Measurements from ENCODE around the gene SIX3.

Gene SIX3

GRCh38 chr2:44944102-44944951, 2.8 kb downstream of the SIX3 start:
- DNase-seq, result no peak

- no peak for DNase-seq
Observed at GRCh38 chr2:44944952-44945612, 3.6 kb downstream of the SIX3 start.

DNA sequence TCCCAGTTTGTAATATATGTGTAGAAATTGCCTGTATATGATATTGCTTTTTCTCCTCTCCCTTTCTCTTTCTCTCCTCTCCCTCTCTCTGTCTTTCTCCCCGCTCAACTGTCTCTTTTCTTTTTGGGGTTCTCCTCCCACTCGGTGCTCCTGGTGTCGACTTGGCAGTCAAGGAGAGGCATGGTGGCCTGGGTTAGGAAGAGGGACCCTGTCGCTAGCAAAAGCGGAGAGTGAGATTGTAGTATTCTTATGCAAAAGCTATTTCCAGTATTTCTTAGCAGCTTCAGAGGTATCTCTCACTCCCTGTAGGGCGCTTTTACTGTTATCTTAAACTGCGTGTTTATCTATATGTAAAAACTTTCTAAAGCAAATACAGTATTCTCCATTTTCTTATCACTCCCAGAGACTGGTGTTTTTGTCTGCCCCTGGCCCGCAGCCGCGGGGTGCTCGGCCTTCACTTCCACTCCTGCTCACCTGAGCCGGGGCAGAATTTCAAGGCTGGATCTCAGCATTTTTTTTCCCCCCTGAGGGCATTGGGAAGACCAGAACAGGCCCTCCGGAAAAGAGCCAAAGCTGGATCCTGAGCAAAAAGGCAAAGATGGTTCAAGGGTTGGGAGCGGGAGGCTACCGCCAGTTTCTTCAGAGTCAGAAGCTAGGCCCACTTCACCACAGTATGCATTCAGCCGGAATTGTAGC, 4.3 kb downstream of the SIX3 start:
- no peak for DNase-seq

DNA sequence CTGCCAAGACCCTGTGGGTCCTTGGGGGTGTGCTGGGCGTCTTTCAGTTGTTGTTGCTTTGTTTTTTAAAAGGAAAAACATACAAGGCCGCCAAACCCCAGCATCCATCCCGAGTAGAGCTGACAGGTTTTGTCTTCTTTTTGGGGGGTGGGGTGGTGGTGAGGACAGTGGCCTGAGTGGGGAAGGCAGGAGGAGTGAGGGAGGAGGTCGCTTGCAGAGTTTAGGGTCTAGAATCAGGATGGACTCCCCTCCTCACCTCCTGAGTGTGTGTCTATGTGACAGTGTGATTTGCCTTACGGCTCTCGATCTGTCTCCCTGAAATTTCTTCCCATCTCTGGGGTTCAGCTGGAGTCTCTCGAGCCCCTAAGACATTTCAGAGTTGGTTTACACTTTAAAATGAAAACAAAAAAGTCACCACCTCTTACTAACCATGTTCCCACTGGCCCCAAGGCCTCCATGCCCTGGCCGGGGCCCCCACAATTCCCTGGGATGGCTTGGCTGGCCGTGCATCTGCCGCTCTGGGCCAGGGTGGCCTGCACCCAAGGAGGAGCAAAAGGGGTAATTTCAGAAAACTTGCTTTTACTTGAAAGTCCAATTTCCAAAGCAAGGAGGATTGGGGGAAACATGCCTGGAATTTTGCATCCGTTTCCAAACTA, 5.0 kb downstream of the SIX3 start:
- no peak for DNase-seq

DNA sequence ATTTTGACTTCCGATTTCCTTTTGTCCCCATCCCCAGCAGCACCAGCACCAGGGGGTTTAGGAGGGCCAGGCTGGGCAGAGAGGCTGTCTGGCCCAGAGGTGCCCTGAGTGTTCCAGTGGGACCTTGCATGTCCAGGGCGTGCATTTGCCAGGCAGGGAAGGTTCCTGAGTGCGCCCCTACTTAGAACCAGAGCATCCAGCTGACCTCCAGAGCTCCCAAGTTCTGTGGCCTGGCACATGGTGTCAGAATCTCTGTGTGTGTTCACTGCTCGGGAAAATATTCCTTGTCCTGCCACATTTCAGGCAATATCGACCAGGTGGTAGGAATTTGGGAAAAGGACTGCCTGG, 5.5 kb downstream of the SIX3 start:
- DNase-seq, result no peak

GRCh38 chr2:44948565-44949328, 7.2 kb downstream of the SIX3 start:
- no peak for DNase-seq

- DNase-seq, result no peak
Observed at GRCh38 chr2:44949329-44950151, 8.0 kb downstream of the SIX3 start.

DNA sequence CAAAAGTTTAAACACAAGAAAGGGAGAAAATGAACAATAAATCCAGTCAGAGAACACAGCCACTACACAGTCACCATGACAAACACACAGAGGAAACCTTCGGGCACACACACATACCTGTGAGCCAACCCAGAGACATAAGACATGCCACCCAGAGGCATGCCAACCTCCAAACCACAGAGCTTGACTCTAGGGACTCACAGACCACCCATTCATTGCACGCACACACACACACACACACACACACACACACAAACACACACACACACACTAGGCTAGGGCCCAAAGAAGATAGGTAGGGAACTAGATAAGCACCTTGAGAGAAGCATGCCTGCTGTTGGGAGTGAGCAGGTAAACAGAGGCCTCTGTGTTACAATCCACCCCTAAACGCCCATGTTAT, 9.1 kb downstream of the SIX3 start:
- no peak for DNase-seq

DNA sequence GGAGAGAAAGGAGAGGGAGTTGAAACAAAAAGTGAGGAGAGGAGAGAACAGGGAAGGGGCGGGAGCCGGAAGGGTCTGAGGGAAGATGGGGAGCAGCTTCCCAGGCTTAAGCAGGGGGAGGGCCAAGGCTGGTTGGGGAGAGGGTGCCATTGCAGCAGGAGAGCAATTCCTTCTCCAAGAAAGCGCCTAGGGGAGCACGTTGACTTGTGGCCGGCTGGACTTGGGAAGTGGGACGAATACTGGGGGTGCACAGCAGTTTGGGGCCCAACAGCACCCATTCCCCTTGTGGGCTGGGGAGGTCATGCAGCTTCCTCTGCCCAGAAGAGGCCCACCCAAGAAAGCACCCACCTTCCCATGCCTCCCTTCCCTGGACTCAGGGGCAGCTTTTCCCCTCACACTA, 9.6 kb downstream of the SIX3 start:
- no peak for DNase-seq

DNA sequence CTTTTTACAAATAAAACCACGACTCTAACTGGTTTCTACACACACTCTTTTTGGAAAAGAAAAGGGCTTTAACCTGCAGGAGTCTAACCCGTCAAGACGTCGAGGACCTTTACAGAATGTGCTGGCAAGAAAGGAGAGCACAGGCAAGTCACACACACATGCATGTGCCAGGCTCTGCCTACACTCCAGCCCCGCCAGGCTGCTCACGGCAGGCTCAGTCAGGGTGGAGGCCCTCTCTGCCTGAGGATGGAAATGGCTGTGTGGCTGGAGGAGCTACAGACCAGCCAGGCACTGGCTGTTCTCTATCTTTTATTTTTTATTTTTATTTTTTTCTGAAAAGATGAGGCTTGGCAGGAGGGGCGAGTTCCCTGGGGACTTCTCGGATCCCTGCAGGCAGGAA, 10.2 kb downstream of the SIX3 start:
- DNase-seq, result no peak

- no peak for DNase-seq
Observed at GRCh38 chr2:44952143-44952805, 10.8 kb downstream of the SIX3 start.

DNA sequence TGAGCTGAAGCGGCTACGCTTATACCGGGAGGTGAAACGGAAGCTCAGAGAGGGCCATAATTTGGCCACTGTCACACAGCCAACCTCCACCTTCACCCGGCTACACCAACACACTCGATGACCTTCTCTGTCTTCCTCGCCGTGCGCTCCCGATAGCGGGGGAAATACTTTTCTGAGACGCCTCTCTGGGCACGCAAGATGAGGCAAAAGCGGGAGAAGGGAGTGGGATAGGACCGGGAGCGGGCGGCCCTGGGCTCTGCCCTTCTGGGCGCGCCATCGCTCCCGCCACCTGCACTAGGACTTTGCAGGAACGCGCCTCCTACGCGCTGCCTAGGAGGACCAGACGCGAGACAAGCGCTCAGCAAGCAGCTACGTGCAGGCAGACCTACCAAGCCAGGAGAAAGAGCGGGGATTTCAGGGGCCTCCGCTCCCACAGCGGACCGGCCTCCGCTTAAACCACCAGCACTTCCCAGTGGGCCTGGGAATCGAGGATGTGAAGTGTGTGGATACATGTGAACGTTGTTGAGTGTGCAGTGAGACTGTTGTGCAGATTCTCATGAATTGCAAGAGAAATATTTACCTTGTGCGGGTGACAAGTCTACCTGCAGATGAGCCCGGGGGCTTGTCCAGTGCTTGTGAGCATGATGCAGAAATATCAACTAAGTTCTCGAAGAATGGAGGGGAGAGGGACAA, 11.4 kb downstream of the SIX3 start:
- DNase-seq, result no peak

DNA sequence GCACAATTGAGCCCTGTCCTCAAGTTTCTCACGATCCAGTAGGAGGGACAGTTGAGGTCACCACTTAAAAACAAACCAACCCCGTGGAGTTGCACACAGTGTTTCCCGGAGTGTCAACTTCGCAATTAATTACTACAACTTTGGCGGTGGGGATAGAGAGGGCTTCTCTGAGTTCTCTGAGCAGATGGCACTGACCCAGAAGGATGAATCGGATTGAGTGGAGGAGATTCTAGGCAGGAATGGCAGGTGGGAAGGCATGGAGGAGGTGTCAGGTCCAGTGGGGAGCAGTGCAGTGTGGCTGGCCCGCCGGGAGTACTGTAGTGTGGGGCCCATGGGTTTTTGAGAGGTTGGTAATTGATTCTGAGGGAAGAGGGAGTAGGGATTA, 12.0 kb downstream of the SIX3 start:
- DNase-seq, result no peak

DNA sequence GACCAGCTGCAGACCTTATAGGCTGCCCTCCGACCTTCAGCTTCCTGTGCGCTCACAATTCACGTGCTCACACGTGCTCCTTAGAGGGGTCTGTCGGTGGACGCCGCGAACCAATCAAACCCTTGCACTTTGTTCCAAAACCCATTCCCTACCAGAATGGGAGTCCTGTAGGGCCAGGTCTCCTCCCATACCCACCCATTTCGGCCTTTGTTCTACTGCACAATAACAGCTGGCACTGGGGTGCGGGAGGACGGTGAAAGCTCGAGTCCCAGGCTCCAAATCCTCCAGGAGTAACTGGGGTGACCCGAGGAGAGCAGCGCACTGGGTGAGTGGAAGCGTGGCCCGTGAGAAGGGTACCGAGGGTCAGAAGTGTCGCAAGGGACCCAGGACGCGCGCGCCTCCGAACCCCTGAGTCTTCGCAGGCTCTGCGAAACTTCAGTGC, 13.0 kb downstream of the SIX3 start:
- no peak for DNase-seq

DNA sequence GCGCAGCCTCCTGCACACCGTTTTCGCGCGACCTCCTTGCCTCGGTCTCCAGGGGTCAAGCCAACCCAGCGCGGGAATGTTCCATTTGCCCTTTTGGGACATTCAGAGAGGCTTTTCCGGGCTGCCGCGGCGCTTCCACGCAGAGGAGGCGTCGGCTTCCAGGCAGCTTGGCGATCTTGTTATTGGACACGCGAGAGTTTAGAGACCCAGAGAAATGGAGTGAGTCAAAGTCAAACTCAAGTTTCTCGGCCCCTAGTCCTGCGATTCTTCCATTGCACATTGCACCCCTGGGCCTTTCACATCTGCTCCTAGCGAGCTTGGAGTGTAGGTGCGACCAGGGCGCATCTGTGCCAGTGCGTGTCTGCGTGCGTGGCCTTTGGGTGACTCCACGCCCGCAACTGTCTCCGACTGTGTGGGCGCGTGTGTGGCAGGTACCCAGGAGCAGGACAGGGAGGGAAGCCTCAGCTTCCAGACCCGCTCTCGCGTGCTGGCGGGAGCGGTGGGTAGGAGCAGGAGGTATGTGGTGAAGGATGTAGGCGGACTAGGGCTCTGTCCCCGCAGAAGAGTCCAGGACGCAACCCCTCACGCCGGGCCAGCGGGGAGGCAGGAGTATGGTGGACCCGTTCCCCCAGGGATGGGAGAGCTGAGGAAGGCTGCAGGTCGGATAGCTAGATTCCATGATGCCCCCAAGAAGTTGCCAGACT, 13.5 kb downstream of the SIX3 start:
- no peak for DNase-seq

DNA sequence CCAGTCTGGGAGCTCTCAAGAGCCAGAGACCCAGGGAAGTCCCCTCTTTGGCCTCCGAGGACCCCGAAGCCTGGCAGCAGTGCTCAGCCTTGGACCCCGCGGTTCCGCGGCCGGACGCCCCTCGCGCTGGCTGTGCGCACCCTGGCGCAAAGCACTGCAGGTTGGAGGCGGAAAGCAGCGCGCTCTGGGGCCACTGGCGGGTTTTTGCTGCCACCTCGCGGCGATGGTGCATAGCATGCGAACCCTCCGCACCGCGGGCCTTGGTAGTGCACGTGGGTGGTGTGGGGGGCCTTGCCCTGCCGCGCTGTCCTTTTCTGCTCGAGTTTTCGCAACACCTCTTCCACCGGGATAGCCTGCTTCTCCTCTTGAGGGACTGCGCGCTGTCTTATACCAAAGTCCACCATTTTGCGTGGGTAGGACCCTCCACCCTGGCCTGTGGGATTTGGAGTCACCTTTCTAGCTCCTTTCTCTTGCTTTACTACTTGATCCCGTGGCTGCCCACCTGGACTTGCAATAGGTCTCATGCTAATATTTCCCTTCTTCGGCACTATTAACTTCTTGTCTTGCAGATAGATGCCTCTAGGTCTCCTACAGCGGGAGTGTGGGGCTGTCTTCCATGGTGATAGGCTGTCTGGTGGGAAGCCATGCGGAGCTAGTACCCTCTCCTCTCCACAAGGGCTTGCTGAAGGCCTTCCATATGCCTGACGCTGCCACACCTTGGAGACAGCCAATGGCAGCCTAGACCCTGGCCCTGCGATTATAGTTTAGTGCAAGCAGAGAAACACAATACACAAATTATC, 14.3 kb downstream of the SIX3 start:
- no peak for DNase-seq

DNA sequence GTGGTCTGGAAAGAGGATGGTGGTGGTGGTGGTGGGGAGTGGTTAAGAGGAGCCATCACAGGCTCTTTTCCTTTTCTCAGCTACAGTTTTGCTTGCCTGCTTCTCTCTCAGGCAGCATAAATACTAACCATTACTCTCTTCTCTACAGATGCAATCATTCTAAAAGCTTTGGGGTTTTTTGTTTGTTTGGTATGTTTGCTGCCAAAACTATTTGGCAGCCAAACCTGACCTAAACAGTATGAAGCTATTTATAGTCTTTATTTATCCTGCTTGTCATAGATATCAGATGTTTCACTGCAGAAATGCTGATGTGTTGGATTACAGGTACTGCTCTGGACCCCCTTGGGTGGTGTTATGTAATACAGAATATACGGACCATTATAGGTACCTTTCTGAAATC, 15.3 kb downstream of the SIX3 start:
- DNase-seq, result no peak

DNA sequence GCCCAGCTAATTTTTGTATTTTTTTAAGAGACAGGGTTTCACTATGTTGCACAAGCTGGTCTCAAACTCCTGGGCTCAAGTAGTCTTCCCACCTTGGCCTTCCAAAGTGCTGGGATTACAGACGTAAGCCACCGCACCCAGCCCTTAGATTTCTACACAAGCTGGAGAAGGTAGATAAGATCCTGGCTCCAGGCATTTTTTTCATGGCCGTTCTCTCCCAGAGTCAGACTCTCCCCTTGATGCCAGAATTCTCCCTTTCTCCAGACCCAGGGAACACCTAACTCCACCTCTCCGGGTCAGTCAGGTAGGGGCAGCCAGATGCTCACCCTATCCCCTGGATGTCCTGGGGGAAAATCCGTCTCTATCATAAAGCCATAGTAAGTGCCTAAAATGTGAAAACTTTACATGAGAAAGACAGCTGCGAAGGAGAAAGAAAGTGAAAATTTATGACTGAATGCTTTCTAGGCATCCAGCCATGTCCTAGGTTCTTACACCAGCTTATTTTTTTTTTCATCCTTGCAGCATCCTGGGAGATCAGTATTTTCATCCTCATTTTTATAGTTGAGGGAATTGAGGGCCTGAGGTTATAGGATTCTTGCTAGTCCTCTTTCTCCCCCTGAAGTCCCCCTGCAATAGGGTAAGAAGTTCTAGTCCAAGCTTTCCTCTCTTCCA, 16.3 kb downstream of the SIX3 start:
- no peak for DNase-seq
